NCI-H187 treated with DMSO at 0.1 percent for 48 hours (cell line): Measurements from ENCODE around the gene PPP2R5A.
"Not testable (repeated sequence)": the region's sequence is repeated elsewhere in the genome, so short reads cannot be mapped to it uniquely, and the experiment has no call there.

Experiments
- DNase-seq: peaks from one replicate; lab custom pipeline; 2025; lab: John Stamatoyannopoulos, UW

The PPP2R5A gene

GRCh38 chr1:212297338-212297737 is 12.1 kb downstream of the PPP2R5A start:
- no peak for DNase-seq

- no peak for DNase-seq
Observed at GRCh38 chr1:212301580-212301979, 16.4 kb downstream of the PPP2R5A start.

GRCh38 chr1:212302745-212303383 is 17.7 kb downstream of the PPP2R5A start:
- DNase-seq = no peak

GRCh38 chr1:212305342-212305741 is 20.1 kb downstream of the PPP2R5A start:
- no peak for DNase-seq

GRCh38 chr1:212305984-212306452 is 20.8 kb downstream of the PPP2R5A start:
- DNase-seq = not testable (repeated sequence)

- no peak for DNase-seq
Observed at GRCh38 chr1:212309967-212310366, 24.8 kb downstream of the PPP2R5A start.

GRCh38 chr1:212310383-212310782 is 25.2 kb downstream of the PPP2R5A start:
- DNase-seq = no peak

- no peak for DNase-seq
Observed at GRCh38 chr1:212311836-212312497, 26.8 kb downstream of the PPP2R5A start.

- DNase-seq = no peak
Observed at GRCh38 chr1:212313616-212314015, 28.4 kb downstream of the PPP2R5A start.

GRCh38 chr1:212315184-212315583 is 30.0 kb downstream of the PPP2R5A start:
- DNase-seq = no peak

- DNase-seq = no peak
Observed at GRCh38 chr1:212315907-212316306, 30.7 kb downstream of the PPP2R5A start.

- DNase-seq = no peak
Observed at GRCh38 chr1:212317916-212318315, 32.7 kb downstream of the PPP2R5A start.

- DNase-seq = not testable (repeated sequence)
Observed at GRCh38 chr1:212321031-212321430, 35.8 kb downstream of the PPP2R5A start.

- no peak for DNase-seq
Observed at GRCh38 chr1:212323066-212323465, 37.9 kb downstream of the PPP2R5A start.

- no peak for DNase-seq
Observed at GRCh38 chr1:212326541-212326940, 41.3 kb downstream of the PPP2R5A start.

- no peak for DNase-seq
Observed at GRCh38 chr1:212328248-212328647, 43.0 kb downstream of the PPP2R5A start.

GRCh38 chr1:212329105-212329504 is 43.9 kb downstream of the PPP2R5A start:
- DNase-seq = no peak

- no peak for DNase-seq
Observed at GRCh38 chr1:212341090-212341489, 55.9 kb downstream of the PPP2R5A start.

- DNase-seq = no peak
Observed at GRCh38 chr1:212344905-212345304, 59.7 kb downstream of the PPP2R5A start.

GRCh38 chr1:212346601-212347000 is 61.4 kb downstream of the PPP2R5A start:
- DNase-seq = no peak

GRCh38 chr1:212351588-212352362 is 66.6 kb downstream of the PPP2R5A start:
- no peak for DNase-seq

- no peak for DNase-seq
Observed at GRCh38 chr1:212353181-212353580, 68.0 kb downstream of the PPP2R5A start.

GRCh38 chr1:212354464-212354863 is 69.3 kb downstream of the PPP2R5A start:
- no peak for DNase-seq
